NCI-H345 treated with DMSO at 0.1 percent for 48 hours (cell line): ENCODE results near the gene TMEM154.
"Not testable (repeated sequence)": the region's sequence is repeated elsewhere in the genome, so short reads cannot be mapped to it uniquely, and the experiment has no call there.

Experiments
- DNase-seq: peaks from one replicate; lab custom pipeline; 2025; ENCODE audit not compliant: unreplicated experiment; lab: John Stamatoyannopoulos, UW

The TMEM154 gene

DNA sequence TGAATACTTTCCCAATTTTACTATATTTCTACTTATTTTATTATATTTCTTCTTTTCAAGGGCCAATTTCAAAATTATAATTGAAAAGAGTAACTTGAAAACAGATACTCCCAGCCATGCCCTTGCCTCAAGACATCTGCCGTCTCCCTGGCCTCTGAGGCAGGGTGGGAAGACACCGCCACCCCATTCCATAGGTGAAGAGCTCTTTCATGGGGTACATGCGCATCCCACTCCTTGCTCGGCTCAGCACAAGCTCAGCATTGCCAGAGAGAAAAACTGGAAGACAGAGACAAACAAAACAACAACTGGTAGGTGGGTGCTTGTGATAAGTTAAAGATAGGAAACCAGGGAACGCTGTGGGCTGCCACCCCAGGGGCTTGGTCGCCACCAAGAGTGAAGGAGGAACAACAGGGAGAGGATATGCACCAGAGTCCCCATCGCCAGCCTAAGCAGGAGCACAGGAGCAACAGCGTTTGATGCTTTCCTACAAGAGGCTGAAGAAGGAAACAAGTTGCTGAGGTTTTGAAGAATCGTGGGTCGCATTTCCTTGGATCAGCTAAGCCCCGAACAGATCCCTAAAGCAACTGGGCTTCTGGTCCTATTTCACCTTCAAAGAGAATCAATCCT, 11.3 kb downstream of the TMEM154 start:
- no peak for DNase-seq

DNA sequence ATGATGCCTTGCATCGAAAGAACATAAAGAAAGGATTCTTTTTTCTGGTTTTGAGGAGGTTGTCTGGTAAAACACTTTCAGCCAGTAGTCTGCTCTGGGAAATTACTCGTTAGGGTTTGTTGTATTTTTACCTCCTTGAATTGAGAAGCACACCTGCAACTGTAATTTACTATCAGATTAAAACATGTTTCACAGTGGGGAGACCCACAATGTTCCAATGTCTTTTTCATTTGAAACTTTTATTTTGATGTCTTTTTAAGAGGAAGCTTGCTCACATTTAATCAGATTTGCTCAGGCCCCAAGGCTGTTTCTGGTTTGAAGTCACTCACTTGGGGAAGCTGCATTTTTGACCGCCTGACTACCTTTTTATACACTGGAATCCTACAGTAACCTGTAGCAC, 12.0 kb downstream of the TMEM154 start:
- DNase-seq: no peak

DNA sequence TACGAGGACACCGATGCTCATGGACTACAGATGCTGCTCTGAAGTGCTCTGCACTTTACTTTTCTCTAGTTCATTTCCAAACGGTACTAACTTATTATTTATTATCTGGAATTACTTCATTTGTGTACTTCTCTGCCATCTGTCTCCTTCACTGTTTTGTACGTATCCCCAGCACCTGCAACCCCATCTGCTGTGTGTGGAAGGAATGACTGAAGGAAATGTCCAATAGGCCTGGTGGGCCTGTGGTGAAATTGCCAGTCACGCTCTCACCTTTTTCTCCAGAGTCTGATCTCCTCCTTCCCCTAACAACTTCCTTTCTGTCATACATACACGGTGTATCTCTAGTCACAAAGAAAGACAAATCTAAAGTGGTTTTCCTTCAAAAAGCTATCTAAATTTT, 12.9 kb downstream of the TMEM154 start:
- DNase-seq: no peak

DNA sequence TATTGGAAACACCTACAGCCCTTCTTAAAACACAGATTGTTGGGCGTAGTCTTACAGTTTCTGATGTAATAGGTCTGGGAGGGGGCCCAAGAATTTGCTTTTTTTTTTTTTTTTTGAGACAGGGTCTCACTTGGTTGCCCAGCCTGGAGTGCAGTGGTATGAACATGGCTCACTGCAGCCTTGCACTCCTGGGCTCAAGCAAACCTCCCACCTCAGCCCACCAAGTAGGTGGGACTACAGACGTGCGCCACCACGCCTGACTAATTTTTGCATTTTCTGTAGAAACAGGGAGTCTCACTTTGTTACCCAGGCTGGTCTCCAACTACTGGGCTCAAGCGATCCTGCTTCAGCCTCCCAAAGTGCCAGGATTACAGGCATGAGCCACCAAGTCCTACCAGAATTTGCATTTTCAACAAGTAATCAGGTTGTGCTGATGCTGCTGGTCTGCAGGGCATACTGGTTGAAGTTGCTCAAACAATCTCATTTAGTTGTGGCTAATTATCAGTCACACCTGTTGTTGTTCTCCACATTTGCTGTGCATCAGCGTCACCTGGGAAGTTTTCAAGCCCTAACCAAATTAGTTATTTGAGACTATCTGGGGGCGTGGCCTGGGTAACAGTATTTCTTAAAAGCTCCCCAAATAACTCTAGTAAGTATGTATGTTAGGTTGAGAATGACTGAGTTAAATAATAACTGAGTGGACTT, 14.0 kb downstream of the TMEM154 start:
- no peak for DNase-seq

DNA sequence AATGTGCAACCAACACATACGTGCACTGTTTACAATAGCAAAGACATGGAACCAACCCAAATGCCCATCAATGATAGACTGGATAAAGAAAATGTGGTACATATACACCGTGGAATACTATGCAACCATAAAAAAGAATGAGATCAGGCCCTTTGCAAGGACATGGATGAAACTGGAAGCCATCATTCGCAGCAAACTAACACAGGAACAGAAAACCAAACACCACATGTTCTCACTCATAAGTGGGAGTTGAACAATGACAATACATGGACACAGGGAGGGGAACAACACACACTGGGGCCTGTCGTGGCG, 15.8 kb downstream of the TMEM154 start:
- DNase-seq: not testable (repeated sequence)

DNA sequence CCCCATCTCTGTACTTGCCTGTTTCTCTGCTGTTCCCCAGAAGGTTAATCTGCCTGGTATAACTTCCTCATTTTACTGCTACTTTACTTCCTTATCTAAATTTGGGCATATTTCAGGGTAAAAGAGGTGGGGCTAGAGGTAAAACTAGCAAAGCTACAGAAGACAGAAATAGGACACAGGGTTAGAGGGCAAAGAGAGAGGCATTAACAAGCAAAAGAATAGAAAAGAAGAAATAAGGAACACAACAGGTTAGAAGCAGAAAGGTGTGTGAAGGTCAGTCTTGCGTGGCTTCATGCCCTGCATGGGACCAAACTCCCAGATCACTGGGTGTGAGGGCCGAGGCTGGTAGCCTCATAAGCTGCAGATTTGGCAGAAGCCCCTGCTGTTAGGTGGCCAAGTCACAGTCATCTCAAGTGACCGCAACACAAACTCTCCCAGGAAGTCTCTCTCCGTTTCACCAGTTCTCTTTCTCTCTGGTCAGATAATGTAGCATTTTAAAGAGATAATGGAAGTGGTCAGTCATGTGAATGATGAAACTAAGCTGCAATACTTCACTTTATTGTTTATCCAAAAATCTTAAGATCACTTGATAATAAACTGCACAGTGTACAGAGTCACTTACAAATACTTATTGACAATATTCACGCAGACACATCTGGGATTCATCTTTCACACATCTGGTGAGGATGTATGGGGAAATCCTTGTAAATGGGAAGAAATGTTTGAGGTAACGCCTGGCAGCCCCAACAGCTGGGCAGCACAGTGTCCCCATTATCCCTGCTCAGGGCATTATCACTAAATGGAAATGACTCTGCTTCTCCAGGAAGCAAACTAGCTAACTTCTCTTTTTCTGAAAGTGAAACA, 16.4 kb downstream of the TMEM154 start:
- DNase-seq: no peak

DNA sequence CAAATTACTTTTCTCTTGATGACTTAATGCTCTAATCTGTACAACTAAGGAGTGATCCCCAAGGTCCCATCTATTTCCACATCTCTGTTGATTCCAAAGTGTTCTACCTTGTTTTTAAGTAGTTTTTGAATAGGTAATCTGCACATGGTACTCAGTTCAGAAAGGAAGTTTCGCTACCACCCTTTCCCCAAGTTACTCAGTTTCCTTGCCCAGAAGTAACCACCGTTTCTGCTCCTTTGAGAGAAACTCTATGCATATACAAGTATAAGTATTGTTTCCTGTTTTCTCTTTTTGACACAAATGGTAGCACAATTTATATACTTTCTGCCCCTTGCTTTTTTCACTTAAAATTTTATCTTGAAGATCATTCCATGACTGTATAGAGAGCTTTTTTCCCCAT, 18.1 kb downstream of the TMEM154 start:
- DNase-seq: no peak

DNA sequence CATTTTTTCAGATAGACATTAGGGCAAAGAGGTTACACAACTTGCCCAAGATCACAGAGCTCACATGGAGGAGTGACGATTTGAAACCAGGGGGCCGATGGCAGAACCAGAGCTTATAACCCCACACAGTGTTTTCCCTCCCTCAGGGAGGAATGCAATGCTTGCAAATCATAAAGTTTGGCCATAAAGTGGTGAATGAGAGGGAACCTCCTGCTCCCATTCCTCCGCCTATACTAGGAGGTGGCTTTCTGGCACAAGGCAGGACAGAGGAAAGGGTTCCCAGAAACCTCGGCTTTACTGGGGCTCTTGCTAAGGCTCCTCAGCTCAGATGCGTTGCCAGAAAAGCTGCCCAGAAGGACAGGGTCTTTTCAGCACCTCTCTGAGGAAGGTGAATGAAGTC, 19.3 kb downstream of the TMEM154 start:
- no peak for DNase-seq

DNA sequence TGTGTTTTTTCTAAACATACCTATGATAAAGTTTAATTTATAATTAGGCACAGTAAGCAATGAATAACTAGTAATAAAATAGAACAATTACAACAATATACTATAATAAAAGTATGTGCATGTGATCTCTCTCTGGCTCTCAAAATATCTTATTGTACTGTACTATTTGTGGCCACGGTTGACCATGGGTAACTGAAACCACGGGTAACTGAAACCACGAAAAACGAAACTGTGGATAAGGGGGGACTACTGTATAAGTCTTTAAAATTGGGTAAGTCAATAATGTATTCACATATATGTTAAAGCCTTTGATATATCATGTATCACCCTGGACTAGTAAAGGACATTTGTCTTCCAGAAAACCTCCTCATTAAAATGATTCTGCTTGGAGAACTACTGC, 20.0 kb downstream of the TMEM154 start:
- DNase-seq: no peak

DNA sequence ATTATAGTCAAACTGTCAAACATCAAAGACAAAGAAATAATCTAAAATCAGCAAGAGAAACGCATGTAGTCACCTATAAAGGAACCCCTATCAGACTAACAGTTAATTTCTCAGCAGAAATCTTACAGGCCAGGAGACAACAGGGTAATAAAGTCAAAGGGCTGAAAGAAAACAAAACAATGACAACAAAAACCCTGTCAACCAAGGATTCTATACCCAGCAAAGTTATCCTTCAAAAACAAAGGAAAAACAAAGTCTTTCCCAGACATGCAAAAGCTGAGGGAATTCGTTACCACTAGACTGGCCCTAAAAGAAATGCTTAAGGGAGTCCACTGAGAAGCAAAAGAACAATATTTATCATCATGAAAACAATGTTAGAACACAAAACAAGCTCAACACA, 22.1 kb downstream of the TMEM154 start:
- no peak for DNase-seq

DNA sequence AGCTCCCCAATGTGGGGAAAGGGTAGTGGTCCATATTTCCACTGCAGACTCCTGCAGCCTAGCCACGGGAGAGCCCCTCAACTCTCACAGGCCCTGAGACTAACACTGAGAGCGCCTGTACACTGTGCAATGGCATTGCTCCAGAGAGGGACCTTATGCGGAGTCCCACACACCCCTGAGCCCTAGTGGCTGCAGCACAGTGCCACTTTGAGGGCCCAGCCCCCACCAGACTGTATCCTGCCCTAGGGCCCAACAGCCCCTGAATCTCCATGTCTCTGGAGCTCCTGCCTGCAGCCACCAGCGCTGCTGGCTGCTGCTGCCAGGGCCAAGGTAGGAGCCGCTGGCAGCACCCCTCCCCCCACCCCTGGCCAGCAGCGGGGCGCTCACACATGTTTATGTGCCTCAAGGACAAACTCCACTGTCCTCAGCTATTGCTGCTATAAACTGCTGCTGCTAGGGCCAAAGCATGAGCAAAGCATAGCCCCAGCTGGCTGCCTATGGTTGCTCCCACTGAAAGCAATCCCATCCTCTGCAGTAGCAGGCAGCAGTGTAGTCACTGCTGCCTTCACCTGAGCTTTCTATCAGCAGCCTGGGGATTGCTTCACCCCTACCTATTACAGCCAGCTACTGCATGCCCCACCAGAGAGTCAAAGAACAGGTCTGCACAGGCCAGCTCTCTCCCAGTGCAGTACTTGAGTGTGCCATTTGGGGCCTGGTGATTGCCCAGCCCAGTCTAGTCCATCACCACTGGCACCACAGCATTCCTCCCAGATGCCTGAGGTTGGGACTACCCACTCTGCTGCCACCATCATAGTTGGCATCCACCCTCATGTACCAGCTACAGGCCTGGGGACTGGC, 24.3 kb downstream of the TMEM154 start:
- DNase-seq: no peak

DNA sequence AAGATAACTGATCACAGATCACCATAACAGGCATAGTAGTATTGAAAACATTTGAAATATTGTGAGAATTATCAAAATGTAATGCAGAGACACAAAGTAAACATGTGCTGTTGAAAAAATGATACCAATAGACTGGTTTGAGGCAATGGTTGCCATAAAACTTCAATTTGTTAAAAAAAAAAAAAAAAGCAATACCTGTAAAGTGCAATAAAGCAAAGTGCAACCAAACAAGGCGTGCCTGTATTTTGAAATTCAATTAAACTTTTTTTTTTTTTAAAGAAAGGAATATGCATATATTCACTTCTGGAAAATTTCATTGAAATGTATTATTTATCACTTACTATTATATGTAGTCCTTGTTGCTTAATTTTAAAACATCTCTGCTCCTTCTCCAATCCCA, 27.7 kb downstream of the TMEM154 start:
- no peak for DNase-seq

DNA sequence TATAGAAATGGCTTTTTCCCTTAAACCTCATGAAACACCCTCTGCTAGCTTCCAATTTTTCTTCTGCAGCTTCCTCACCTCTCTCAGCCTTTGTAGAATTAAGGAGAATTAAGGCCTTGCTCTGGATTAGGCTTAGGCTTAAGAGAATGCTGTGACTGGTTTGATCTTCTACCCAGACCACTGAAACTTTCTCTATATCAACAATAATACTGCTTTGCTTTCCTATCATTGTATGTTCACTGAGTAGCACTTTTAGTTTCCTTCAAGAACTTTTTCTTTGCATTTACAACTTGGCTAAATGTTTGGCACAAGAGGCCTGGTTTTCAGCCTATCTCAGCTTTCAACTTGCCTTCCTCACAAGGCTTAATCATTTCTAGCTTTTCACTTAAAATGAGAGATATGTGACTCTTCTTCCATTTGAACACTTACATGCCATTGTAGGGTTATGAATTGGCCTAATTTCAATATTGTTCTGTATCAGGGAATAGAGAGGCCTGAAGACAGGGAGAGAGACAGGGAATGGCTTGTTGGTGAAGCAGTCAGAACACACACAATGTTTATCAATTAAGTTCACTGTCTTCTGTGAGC, 28.2 kb downstream of the TMEM154 start:
- no peak for DNase-seq

DNA sequence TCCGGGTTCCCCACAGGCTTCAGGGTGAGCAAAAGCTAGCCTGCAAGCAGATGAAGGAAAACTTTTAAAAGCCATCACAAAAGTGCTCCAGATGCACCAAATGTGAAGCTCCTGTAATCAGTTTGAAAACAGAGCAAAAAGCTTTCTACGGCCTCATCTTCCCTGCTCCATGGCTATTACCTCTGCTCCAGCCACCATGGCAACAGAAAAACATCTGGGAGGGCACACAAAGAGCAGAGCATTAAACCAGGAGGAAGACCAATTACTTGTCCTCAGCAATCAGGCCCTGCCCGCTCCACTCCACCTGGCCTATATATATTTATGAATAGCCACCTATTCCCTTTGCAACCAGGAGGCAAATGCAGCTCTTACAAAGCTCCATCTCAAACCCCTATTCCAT, 33.6 kb downstream of the TMEM154 start:
- DNase-seq: no peak

DNA sequence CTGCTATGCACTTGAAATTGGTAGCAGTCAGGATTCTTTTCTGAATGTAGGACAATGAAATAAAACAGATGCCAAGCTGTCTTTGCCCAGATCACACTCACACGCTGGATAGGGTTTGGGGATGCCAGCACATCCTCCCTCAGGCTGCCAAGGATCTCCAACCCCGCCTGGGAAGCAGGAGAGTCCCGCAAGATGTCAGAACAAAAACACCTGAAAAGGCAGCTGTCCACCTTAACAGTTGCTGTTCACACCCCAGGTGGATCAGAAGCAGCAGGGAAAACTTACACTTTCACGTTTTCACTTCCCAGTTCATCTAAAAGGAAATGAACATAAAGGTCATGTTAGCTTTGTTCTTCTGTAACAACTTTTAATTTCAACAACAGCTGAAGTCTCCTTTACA, 35.7 kb downstream of the TMEM154 start:
- no peak for DNase-seq

DNA sequence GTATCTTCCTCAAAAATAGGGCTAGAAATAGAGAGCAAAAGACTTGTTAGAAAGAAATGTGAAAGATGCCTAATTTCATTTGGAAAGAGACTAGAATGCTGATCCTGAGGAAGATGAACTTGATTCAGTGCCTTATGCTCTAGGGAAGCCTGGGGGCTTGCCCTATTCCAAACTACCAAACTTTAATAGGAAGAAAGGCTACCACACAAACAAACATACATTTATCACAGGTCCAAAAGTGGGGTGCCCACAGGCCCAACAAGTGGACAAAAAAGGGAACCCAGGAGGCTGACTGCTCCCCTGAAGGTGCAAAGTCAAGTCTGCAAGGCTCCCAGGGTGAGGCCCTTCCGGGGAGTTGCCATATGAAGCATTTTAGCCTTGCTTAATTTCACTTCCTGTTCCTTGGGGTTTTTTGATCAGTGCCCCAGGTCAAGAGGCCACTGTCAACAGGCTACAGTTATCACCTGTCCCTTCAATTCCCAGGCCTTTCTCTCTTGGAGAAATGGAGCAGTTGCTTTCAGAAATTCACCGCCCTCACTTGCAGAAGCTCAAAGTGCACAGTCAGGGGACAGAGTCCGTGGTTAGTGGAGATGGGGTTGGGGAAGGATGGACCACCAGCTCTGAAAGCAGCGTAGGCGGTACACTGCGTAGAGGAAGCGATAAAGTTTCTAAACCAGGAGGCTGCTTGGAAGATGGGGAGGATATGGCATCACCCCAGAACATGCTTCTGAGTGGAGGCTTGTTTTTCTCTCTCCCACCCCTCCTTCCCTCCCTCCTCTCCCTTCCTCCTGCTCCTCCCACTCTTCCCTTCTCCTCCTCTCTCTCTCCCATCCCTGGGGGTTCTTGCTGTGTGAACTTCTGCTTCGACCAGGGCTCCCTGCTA, 36.4 kb downstream of the TMEM154 start:
- no peak for DNase-seq

DNA sequence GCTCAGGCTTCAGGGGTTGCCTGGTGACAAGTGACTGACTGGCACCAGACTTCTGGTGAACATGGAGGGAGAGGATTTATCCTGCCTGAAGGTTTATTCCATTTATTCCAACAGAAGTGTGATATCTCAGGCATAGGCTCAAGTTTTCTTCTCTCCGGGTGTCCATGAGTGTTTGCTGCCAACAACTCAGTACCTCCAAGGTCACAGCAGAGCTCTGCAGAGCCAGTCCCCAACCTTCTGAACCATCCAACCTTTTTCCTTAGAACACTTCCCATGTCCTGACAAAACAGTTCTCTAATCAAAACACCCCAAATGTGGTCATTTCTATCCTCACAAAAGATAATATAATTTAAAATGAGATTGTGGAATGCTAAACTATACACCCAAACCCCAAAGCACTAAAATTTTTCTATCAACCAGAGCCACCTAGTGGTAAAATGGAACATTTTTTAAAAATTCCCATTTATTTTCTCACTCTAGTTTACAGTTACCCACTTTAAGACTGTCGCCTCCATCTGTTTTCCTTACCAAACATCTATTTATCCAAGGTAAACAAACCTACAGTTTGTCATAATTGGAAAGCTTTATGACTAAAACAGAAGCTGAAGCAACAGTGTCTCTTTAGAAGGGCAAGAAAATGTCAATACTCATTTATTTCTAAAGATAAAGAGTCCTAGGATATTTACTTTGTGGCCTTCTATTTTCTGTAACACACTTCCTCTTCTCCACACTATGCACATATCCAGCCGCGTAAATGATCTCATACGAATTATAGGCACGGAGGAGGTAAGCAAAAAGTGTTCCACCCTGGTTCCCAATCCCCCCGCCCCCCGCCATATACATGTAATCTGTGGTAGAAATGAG, 39.5 kb downstream of the TMEM154 start:
- DNase-seq: peak; percentile 2

DNA sequence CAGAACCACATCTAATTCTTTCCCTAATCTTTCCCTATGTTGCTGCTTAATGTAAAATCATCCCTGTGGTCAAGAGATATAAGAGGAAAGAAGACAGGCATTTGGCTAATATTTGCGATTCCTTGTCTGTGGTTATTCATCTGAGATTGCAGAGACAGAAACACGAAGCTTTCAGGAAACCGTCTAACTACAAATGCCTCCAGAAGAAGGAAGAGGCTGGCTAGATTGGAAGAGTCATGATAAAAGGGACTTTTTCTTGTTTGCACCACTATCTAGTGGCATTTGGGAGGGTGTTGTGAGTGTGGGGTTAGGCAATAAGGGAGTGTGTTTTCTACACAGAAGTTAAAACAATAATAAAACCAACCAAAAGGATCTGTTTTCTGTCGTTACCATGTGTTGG, 43.9 kb downstream of the TMEM154 start:
- DNase-seq: no peak

DNA sequence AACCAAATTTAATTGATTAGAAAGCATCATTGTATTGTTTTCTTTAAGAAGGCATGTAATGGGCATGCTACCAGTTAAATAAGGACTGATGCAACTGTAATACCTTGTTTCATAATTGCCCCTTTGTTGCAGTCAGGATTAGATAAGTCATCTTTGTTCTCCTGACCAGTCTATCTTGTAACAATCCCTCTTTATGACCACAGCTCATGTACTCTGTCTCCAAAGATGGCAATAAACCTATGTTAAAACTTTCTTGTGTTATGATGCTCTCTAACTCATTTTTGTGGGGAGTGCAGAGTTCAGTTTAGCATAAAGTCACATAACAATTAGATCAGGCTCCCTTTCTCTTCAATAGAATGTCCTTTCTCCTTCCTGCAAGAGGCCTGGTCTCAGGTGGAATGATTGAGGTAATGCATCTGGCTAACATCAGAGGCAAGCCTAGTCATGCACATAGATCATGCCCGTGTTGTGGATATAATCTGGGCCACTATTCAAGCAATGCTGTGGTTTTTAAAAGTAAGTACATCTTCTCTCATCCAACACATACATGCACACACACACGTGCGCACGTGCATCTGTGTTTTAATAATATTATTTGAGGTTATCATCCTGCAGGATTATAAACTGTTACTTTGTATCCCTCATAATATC, 45.6 kb downstream of the TMEM154 start:
- no peak for DNase-seq
